GM19452 (cell line): ENCODE measurements around the gene CD22.

Experiments
- ATAC-seq: cut with Tn5 transposase; IDR thresholded peaks from one replicate; pipeline ENCODE4 v1.9.1; 2021; ENCODE audit not compliant: unreplicated experiment

CD22 gene

GRCh38 chr19:35380450-35381124, 51.6 kb downstream of the CD22 start:
- ATAC-seq = no peak

- ATAC-seq = no peak
Measured at GRCh38 chr19:35381318-35381717, 52.3 kb downstream of the CD22 start.

GRCh38 chr19:35381926-35382325, 52.9 kb downstream of the CD22 start:
- ATAC-seq = no peak

- no peak for ATAC-seq
Measured at GRCh38 chr19:35383536-35383935, 54.5 kb downstream of the CD22 start.

- no peak for ATAC-seq
Measured at GRCh38 chr19:35388277-35389054, 59.5 kb downstream of the CD22 start.

GRCh38 chr19:35389192-35389861, 60.3 kb downstream of the CD22 start:
- no peak for ATAC-seq

- no peak for ATAC-seq
Measured at GRCh38 chr19:35392742-35393715, 64.0 kb downstream of the CD22 start.

GRCh38 chr19:35395382-35396199, 66.6 kb downstream of the CD22 start:
- no peak for ATAC-seq

- no peak for ATAC-seq
Measured at GRCh38 chr19:35396240-35396885, 67.4 kb downstream of the CD22 start.
